Stomach (tissue), 4 donors: Measurements from ENCODE around the gene EFCAB10.

Experiments used
- POLR2A ChIP-seq, 4 donors: fragments of 450-650 bp; IDR thresholded peaks; one replicate each; pipeline ENCODE4 v1.6.1; 2016; ENCODE audit warnings: antibody characterized with exemption in 4 of 4, control low read depth in 2 of 4, mild to moderate bottlenecking in 1 of 4, moderate library complexity in 1 of 4
- POLR2AphosphoS5 ChIP-seq, 3 donors: sonication (generic); formaldehyde crosslinking; IDR thresholded peaks; one replicate each; pipeline ENCODE4 v1.6.1; 2016; ENCODE audit warnings: antibody characterized with exemption in 3 of 3
- TF ChIP-seq, protein P1 (sequence below), 7 experiments: fragments of 450-650 bp in 4 of 7; fragments of 200-600 bp in 3 of 7; sonication (generic) in 3 of 7; IDR thresholded peaks; one replicate each; pipeline ENCODE4 v1.5.1; 2016 to 2019; ENCODE audit warnings: antibody characterized with exemption in 7 of 7, control low read depth in 2 of 7, mild to moderate bottlenecking in 1 of 7

GRCh38 chr7:105614341-105614840, 33.1 kb upstream of the EFCAB10 start:
- TF ChIP-seq, protein P1, sequence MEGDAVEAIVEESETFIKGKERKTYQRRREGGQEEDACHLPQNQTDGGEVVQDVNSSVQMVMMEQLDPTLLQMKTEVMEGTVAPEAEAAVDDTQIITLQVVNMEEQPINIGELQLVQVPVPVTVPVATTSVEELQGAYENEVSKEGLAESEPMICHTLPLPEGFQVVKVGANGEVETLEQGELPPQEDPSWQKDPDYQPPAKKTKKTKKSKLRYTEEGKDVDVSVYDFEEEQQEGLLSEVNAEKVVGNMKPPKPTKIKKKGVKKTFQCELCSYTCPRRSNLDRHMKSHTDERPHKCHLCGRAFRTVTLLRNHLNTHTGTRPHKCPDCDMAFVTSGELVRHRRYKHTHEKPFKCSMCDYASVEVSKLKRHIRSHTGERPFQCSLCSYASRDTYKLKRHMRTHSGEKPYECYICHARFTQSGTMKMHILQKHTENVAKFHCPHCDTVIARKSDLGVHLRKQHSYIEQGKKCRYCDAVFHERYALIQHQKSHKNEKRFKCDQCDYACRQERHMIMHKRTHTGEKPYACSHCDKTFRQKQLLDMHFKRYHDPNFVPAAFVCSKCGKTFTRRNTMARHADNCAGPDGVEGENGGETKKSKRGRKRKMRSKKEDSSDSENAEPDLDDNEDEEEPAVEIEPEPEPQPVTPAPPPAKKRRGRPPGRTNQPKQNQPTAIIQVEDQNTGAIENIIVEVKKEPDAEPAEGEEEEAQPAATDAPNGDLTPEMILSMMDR (IDR thresholded peaks at IDR 0.05), result no peak
- TF ChIP-seq POLR2A (IDR thresholded peaks at IDR 0.05) (no peak), POLR2AphosphoS5 (IDR thresholded peaks at IDR 0.05) (no peak)
